Heart right ventricle (tissue), 16 donors: ENCODE results near the gene C2CD4C. TPM values are rescaled to one million over a fixed set of nuclear protein-coding genes. Genes with fewer than 3 reads are reported as not detected.
"Not testable (repeated sequence)": the region's sequence is repeated elsewhere in the genome, so short reads cannot be mapped to it uniquely, and the experiment has no call there.

Experiments
- ATAC-seq, 8 donors: fragments of 200-7000 bp; cut with Tn5 transposase; one replicate each; pipeline ENCODE4 v1.9.1; 2020; ENCODE audit warnings: mild to moderate bottlenecking in 8 of 8, moderate library complexity in 8 of 8, moderate number of reproducible peaks in 1 of 8
- DNase-seq, 2 donors: peaks; one replicate each; pipeline ENCODE4 v3.0.0-alpha.2; 2020
- H3K27ac ChIP-seq, 10 donors: fragments of 200-600 bp; sonication (generic) in 2 of 10; one replicate each; pipeline versions ENCODE4 v1.5.0 to v1.8.0; 2020 to 2022; ENCODE audit warnings: mild to moderate bottlenecking in 3 of 10
- H3K27me3 ChIP-seq, 7 donors: fragments of 200-600 bp; one replicate each; pipeline ENCODE4 v1.8.0; 2021 to 2022; ENCODE audit warnings: mild to moderate bottlenecking in 2 of 7
- H3K36me3 ChIP-seq, 9 donors: fragments of 200-600 bp; sonication (generic) in 1 of 9; one replicate each; pipeline versions ENCODE4 v1.5.0 to v1.8.0; 2020 to 2022; ENCODE audit warnings: mild to moderate bottlenecking in 2 of 9
- H3K4me1 ChIP-seq, 9 donors: fragments of 200-600 bp; sonication (generic) in 1 of 9; one replicate each; pipeline versions ENCODE4 v1.5.0 to v1.8.0; 2020 to 2022; ENCODE audit warnings: mild to moderate bottlenecking in 4 of 9
- H3K4me3 ChIP-seq, 10 donors: fragments of 200-600 bp; sonication (generic) in 2 of 10; one replicate each; pipeline versions ENCODE4 v1.5.0 to v1.8.0; 2020 to 2022; ENCODE audit warnings: mild to moderate bottlenecking in 7 of 10, moderate library complexity in 2 of 10
- H3K9me3 ChIP-seq, 11 donors: fragments of 200-600 bp in 10 of 11; sonication (generic) in 2 of 11; one replicate each; pipeline versions ENCODE4 v1.5.0 to v1.8.0; 2013 to 2022; ENCODE audit warnings: mild to moderate bottlenecking in 2 of 11, control low read depth in 1 of 11, moderate library complexity in 1 of 11
- WGBS, 2 donors: extraction: QIAGEN DNeasy Blood & Tissue Kit; methylation state at CpG; one replicate each; pipeline ENCODE4 v1.1.7; 2013; ENCODE audit warnings: inconsistent platforms in 1 of 2; 5-methylcytosine and 5-hydroxymethylcytosine counted together
- intact Hi-C, 10 donors: fragments of 100-400 bp; cut with DNase I; formaldehyde crosslinking; loops; one replicate each; pipeline versions ENCODE4 v1.11.1 to v1.14.2; 2022
- polyA plus RNA-seq, 2 donors: library from polyadenylated mRNA; stranded (reverse); fragments of 200-250 nt; gene quantifications; one replicate each; pipeline ENCODE4 v1.2.3, GENCODE V29; 2013
- total RNA-seq, 10 donors: library from RNA; stranded (reverse); fragmentation: NEBNext Ultra II Directional in 3 of 10; extraction: Animal tissue kit (Norgen Biotek cat#: 25700) in 3 of 10; gene quantifications; one replicate each; pipeline versions ENCODE4 v1.2.1 to v1.2.4, GENCODE V29; 2021 to 2023
- TF ChIP-seq, protein P1 (sequence below), 9 donors: fragments of 200-600 bp; sonication (generic) in 2 of 9; IDR thresholded peaks; one replicate each; pipeline versions ENCODE4 v1.5.0 to v1.8.0; 2021 to 2022; ENCODE audit warnings: antibody characterized with exemption in 9 of 9, mild to moderate bottlenecking in 5 of 9, moderate library complexity in 1 of 9
- donor health status: Arrhythmogenic right ventricular cardiomyopathy.
- donor health status: ischemic (EF 13 %, LVEDD 7.1; RV severe dilation, severe dysfunction).
- donor health status: healthy with polysubstance abuse.
- donor health status: DM: no; HTN: yes; CAD: no.
- donor health status: DM: no; HTN: no; CAD: no.
- donor health status: ischemic (EF 25% LVEDD 6.9; RV normal size, moderate dysfunction).
- donor health status: ischemic (EF 25% LVEDD 5.7; RV mildly dilated, moderate dysfunction).
- donor health status: healthy.
- donor health status: DM: yes; HTN: yes; CAD: no.
- donor health status: Ischemic cardiomyopathy.
- donor health status: ischemic (EF 35%, LVEDD 5.7; RV mildly dilated, moderate dysfunction).
- donor health status: nonischemic (EF 11% LVEDD 7.7; RV severe dilation, severe dysfunction).
- donor health status: DM: yes; HTN: yes; CAD: no.
- donor health status: PGD.
- donor health status: ischemic (EF 29% LVEDD 5.4; RV normal size, mild dysfunction).
- donor health status: nonischemic (EF 23%, LVEDD 6.1; RV moderate dilation, normal function).

Gene C2CD4C
- total and polyA plus RNA-seq, 12 donors: 0.26 to 2.2 (median 0.79) TPM

- H3K27ac ChIP-seq: no peak overlapping the region
- no peaks in the 10 kb centered on the region for H3K4me1 ChIP-seq
- DNase-seq (no peak), ATAC-seq (no peak)
- intact Hi-C loops: no loop called here
- H3K36me3 ChIP-seq: no peaks in the 10 kb centered on the region
- H3K9me3 ChIP-seq: peaks cover 0 to 2% (median 0%) of the 10 kb centered on the region in 11 donors
- H3K4me3 ChIP-seq: no peak overlapping the region
- TF ChIP-seq, protein P1, sequence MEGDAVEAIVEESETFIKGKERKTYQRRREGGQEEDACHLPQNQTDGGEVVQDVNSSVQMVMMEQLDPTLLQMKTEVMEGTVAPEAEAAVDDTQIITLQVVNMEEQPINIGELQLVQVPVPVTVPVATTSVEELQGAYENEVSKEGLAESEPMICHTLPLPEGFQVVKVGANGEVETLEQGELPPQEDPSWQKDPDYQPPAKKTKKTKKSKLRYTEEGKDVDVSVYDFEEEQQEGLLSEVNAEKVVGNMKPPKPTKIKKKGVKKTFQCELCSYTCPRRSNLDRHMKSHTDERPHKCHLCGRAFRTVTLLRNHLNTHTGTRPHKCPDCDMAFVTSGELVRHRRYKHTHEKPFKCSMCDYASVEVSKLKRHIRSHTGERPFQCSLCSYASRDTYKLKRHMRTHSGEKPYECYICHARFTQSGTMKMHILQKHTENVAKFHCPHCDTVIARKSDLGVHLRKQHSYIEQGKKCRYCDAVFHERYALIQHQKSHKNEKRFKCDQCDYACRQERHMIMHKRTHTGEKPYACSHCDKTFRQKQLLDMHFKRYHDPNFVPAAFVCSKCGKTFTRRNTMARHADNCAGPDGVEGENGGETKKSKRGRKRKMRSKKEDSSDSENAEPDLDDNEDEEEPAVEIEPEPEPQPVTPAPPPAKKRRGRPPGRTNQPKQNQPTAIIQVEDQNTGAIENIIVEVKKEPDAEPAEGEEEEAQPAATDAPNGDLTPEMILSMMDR (IDR thresholded peaks at IDR 0.05): no peak
- peaks cover 0 to 41% (median 19%) of the 10 kb centered on the region in 7 donors for H3K27me3 ChIP-seq
- 86 to 89% methylated on average over 17 of the region's 17 CpGs for WGBS, 2 donors
Observed at GRCh38 chr19:398719-399118, 10.2 kb downstream of the C2CD4C start.

DNA sequence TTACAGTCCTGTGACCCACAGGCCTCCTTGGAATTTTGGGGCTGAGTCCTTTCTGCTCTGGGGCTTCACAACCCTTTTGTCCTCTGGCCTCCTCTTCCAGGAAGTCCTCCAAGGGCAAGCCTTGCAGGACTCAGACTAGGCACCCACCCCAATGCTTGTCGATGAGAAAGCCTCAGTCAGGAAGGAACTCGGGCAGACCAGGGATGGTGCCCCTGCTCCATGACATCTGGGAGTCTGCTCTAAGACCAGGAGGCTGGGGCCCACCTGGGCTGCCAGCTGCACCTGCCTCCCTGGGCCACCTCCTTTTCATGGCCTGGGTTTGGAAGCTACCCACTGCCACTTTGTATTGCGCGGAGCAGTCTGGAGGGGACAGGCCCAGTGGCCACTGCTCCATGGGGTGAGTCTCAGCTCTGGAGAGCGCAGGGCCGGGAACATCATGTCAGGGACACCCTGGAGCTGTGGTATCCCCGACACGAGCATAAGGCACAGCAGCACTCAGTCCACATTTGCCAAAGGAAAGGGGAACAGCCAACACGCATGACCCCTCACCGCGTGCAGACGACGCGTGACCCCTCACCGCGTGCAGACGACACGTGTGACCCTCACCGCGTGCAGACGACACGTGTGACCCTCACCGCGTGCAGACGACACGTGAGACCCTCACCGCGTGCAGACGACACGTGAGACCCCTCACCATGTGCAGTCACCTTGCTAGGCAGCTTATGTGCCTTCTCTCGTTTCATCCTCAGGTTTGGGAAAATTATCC lies 10.8 kb downstream of the C2CD4C start:
- no peak overlapping the region for H3K27ac ChIP-seq
- no peak for ATAC-seq
- intact Hi-C loops: no loop called here
- H3K36me3 ChIP-seq: no peaks in the 10 kb centered on the region
- H3K27me3 ChIP-seq: peaks cover 0 to 35% (median 14%) of the 10 kb centered on the region in 7 donors
- WGBS, 2 donors: 92 to 94% methylated on average over 31 of the region's 31 CpGs
- no peak overlapping the region for H3K4me3 ChIP-seq
- no peak for DNase-seq
- peaks cover 0 to 5% (median 0%) of the 10 kb centered on the region in 11 donors for H3K9me3 ChIP-seq
- no peaks in the 10 kb centered on the region for H3K4me1 ChIP-seq
- TF ChIP-seq, protein P1 (IDR thresholded peaks at IDR 0.05): no peak

- no peak overlapping the region for H3K27ac ChIP-seq
- ATAC-seq: no peak
- intact Hi-C loops: no loop called here
Observed at GRCh38 chr19:397321-397720, 11.6 kb downstream of the C2CD4C start.

GRCh38 chr19:395467-395866 lies 13.5 kb downstream of the C2CD4C start:
- Histone ChIP-seq H3K27me3 (peaks cover 0 to 15% (median 5%) of the 10 kb centered on the region in 7 donors), H3K27ac (no peak overlapping the region), H3K4me1 (no peaks in the 10 kb centered on the region), H3K36me3 (no peaks in the 10 kb centered on the region), H3K9me3 (peaks cover 0 to 9% (median 0%) of the 10 kb centered on the region in 11 donors), H3K4me3 (no peak overlapping the region)
- DNase-seq: no peak
- 83 to 94% methylated on average over 5 of the region's 5 CpGs for WGBS, 2 donors
- intact Hi-C loops: no loop called here
- no peak for ATAC-seq
- TF ChIP-seq, protein P1 (IDR thresholded peaks at IDR 0.05): no peak

More at GRCh38 chr19:397321-397720, 11.6 kb downstream of the C2CD4C start:
- TF ChIP-seq, protein P1 (IDR thresholded peaks at IDR 0.05): no peak
- peaks cover 0 to 27% (median 11%) of the 10 kb centered on the region in 7 donors for H3K27me3 ChIP-seq
- H3K4me3 ChIP-seq: no peak overlapping the region
- H3K9me3 ChIP-seq: peaks cover 0 to 9% (median 0%) of the 10 kb centered on the region in 11 donors
- WGBS, 2 donors: 63 to 64% methylated on average over 18 of the region's 18 CpGs
- H3K36me3 ChIP-seq: no peaks in the 10 kb centered on the region
- no peak for DNase-seq
- H3K4me1 ChIP-seq: no peaks in the 10 kb centered on the region

- H3K4me3 ChIP-seq, intact Hi-C loops, H3K27ac ChIP-seq, ATAC-seq, H3K36me3 ChIP-seq, H3K9me3 ChIP-seq, DNase-seq, H3K4me1 ChIP-seq: not testable (repeated sequence)
- peaks cover 0 to 21% (median 5%) of the 10 kb centered on the region in 7 donors for H3K27me3 ChIP-seq
- 96 to 99% methylated on average over 1 of the region's 1 CpG for WGBS, 2 donors
Observed at GRCh38 chr19:394857-395256, 14.1 kb downstream of the C2CD4C start.

GRCh38 chr19:393560-393959 lies 15.4 kb downstream of the C2CD4C start:
- H3K4me1 ChIP-seq, ATAC-seq, H3K4me3 ChIP-seq, H3K9me3 ChIP-seq, H3K27ac ChIP-seq, H3K36me3 ChIP-seq, intact Hi-C loops, DNase-seq: not testable (repeated sequence)
- H3K27me3 ChIP-seq: peaks cover 0 to 28% (median 5%) of the 10 kb centered on the region in 7 donors
